HEK293 (cell line): ENCODE data around the gene GJD4.
A peak's percentile ranks its signal among the peaks of the same experiment; 100 is the strongest.

Experiments
- GFI1B ChIP-seq: fragments of 450-650 bp; formaldehyde crosslinking; IDR thresholded peaks from 2 replicates; pipeline ENCODE4 v1.5.1; 2016; ENCODE audit warnings: missing biosample characterization, missing genetic modification characterization
- KLF7 ChIP-seq: fragments of 450-650 bp; formaldehyde crosslinking; IDR thresholded peaks from 2 replicates; pipeline ENCODE4 v1.5.1; 2016; ENCODE audit warnings: missing biosample characterization, missing genetic modification characterization, borderline replicate concordance
- MZF1 ChIP-seq: fragments of 450-650 bp; formaldehyde crosslinking; IDR thresholded peaks from 2 replicates; pipeline ENCODE4 v1.5.1; 2017; ENCODE audit warnings: missing biosample characterization, missing genetic modification characterization, borderline replicate concordance
- PRDM1 ChIP-seq: fragments of 450-650 bp; formaldehyde crosslinking; IDR thresholded peaks from 2 replicates; pipeline ENCODE4; 2016; ENCODE audit warnings: missing biosample characterization, missing genetic modification characterization
- RBAK ChIP-seq: fragments of 450-650 bp; formaldehyde crosslinking; IDR thresholded peaks from 2 replicates; pipeline ENCODE4 v1.5.1; 2016; ENCODE audit warnings: missing biosample characterization, missing genetic modification characterization
- SP3 ChIP-seq: fragments of 450-650 bp; formaldehyde crosslinking; IDR thresholded peaks from 2 replicates; pipeline ENCODE4 v1.5.1; 2016; ENCODE audit warnings: missing biosample characterization, missing genetic modification characterization
- ZBTB1 ChIP-seq: fragments of 450-650 bp; formaldehyde crosslinking; IDR thresholded peaks from 2 replicates; pipeline ENCODE4 v1.5.1; 2016; ENCODE audit warnings: missing biosample characterization, missing genetic modification characterization
- ZBTB10 ChIP-seq: fragments of 450-650 bp; formaldehyde crosslinking; IDR thresholded peaks from 2 replicates; pipeline ENCODE4 v1.5.1; 2016; ENCODE audit warnings: missing biosample characterization, missing genetic modification characterization
- ZBTB49 ChIP-seq: fragments of 450-650 bp; formaldehyde crosslinking; IDR thresholded peaks from 2 replicates; pipeline ENCODE4 v1.5.1; 2016; ENCODE audit warnings: missing biosample characterization, missing genetic modification characterization, low read depth
- ZBTB7A ChIP-seq: fragments of 450-650 bp; formaldehyde crosslinking; IDR thresholded peaks from 2 replicates; pipeline ENCODE4 v1.5.1; 2016; ENCODE audit warnings: low read depth, missing biosample characterization, missing genetic modification characterization
- ZBTB8A ChIP-seq: fragments of 450-650 bp; formaldehyde crosslinking; IDR thresholded peaks from 2 replicates; pipeline ENCODE4 v1.5.1; 2016; ENCODE audit warnings: missing biosample characterization, missing genetic modification characterization
- ZFHX2 ChIP-seq: fragments of 450-650 bp; formaldehyde crosslinking; conservative IDR thresholded peaks from 2 replicates; pipeline ENCODE4 v1.5.1; 2016; ENCODE audit warnings: missing biosample characterization, missing genetic modification characterization
- ZNF138 ChIP-seq: fragments of 450-650 bp; formaldehyde crosslinking; IDR thresholded peaks from 2 replicates; pipeline ENCODE4 v1.5.1; 2016; ENCODE audit warnings: missing biosample characterization, missing genetic modification characterization, borderline replicate concordance
- ZNF148 ChIP-seq: fragments of 450-650 bp; formaldehyde crosslinking; IDR thresholded peaks from 2 replicates; pipeline ENCODE4 v1.5.0; 2017; ENCODE audit warnings: missing biosample characterization, missing genetic modification characterization, borderline replicate concordance
- ZNF175 ChIP-seq: fragments of 450-650 bp; formaldehyde crosslinking; IDR thresholded peaks from 2 replicates; pipeline ENCODE4 v1.5.1; 2016; ENCODE audit warnings: missing biosample characterization, missing genetic modification characterization
- ZNF184 ChIP-seq: fragments of 450-650 bp; IDR thresholded peaks from 2 replicates; pipeline ENCODE4 v1.5.1; 2018; ENCODE audit warnings: missing biosample characterization, mild to moderate bottlenecking, missing genetic modification characterization
- ZNF221 ChIP-seq: fragments of 450-650 bp; formaldehyde crosslinking; IDR thresholded peaks from 2 replicates; pipeline ENCODE4 v1.5.1; 2017; ENCODE audit warnings: missing biosample characterization, missing genetic modification characterization, borderline replicate concordance
- ZNF280C ChIP-seq: fragments of 450-650 bp; formaldehyde crosslinking; IDR thresholded peaks from 2 replicates; pipeline ENCODE4 v1.5.1; 2016; ENCODE audit warnings: missing biosample characterization, missing genetic modification characterization
- ZNF341 ChIP-seq: fragments of 450-650 bp; formaldehyde crosslinking; IDR thresholded peaks from 2 replicates; pipeline ENCODE4; 2016; ENCODE audit warnings: low read depth, missing biosample characterization, missing genetic modification characterization
- ZNF366 ChIP-seq: fragments of 450-650 bp; formaldehyde crosslinking; conservative IDR thresholded peaks from 2 replicates; pipeline ENCODE4 v1.5.1; 2016; ENCODE audit warnings: missing biosample characterization, missing genetic modification characterization
- ZNF391 ChIP-seq: fragments of 450-650 bp; formaldehyde crosslinking; IDR thresholded peaks from 2 replicates; pipeline ENCODE4 v1.5.1; 2016; ENCODE audit warnings: low read depth, missing biosample characterization, missing genetic modification characterization, borderline replicate concordance
- ZNF449 ChIP-seq: fragments of 450-650 bp; formaldehyde crosslinking; IDR thresholded peaks from 2 replicates; pipeline ENCODE4 v1.5.1; 2017; ENCODE audit warnings: missing biosample characterization, mild to moderate bottlenecking, missing genetic modification characterization, moderate library complexity
- ZNF501 ChIP-seq: fragments of 450-650 bp; formaldehyde crosslinking; IDR thresholded peaks from 2 replicates; pipeline ENCODE4 v1.5.1; 2016; ENCODE audit warnings: missing biosample characterization, missing genetic modification characterization
- ZNF561 ChIP-seq: fragments of 450-650 bp; IDR thresholded peaks from 2 replicates; pipeline ENCODE4 v1.5.1; 2018; ENCODE audit warnings: missing biosample characterization, missing genetic modification characterization, borderline replicate concordance
- ZNF580 ChIP-seq: fragments of 450-650 bp; formaldehyde crosslinking; IDR thresholded peaks from 2 replicates; pipeline ENCODE4 v1.5.1; 2016; ENCODE audit warnings: missing biosample characterization, missing genetic modification characterization
- ZNF624 ChIP-seq: fragments of 450-650 bp; formaldehyde crosslinking; IDR thresholded peaks from 2 replicates; pipeline ENCODE4 v1.5.1; 2017; ENCODE audit warnings: missing biosample characterization, missing genetic modification characterization
- ZNF654 ChIP-seq: fragments of 450-650 bp; formaldehyde crosslinking; IDR thresholded peaks from 2 replicates; pipeline ENCODE4 v1.5.1; 2016; ENCODE audit warnings: low read depth, missing biosample characterization, missing genetic modification characterization
- ZNF660 ChIP-seq: fragments of 450-650 bp; IDR thresholded peaks from 2 replicates; pipeline ENCODE4 v1.5.1; 2018; ENCODE audit warnings: missing biosample characterization, mild to moderate bottlenecking, missing genetic modification characterization
- ZNF785 ChIP-seq: fragments of 450-650 bp; formaldehyde crosslinking; IDR thresholded peaks from 2 replicates; pipeline ENCODE4 v1.5.1; 2016; ENCODE audit warnings: missing biosample characterization, missing genetic modification characterization
- ZSCAN30 ChIP-seq: fragments of 450-650 bp; IDR thresholded peaks from 2 replicates; pipeline ENCODE4 v1.5.1; 2018; ENCODE audit warnings: missing biosample characterization, mild to moderate bottlenecking, missing genetic modification characterization, moderate library complexity

The GJD4 gene

GRCh38 chr10:35635576-35635975 is 30.4 kb downstream of the GJD4 start (continued):
- TF ChIP-seq GFI1B (tag by site-specific recombination) (peak; percentile 97), ZNF580 (peak; percentile 53; the same call in 1 of the 2 replicates), ZBTB1 (tag by site-specific recombination) (no peak), ZNF138 (no peak), ZNF175 (tag by site-specific recombination) (no peak), MZF1 (no peak), ZBTB49 (tag by site-specific recombination) (no peak), ZNF184 (no peak), ZNF561 (0 out of 2 replicates have a peak, but pooled peaks have one; percentile 38), ZBTB8A (tag by site-specific recombination) (no peak), ZNF449 (tag by site-specific recombination) (no peak), ZNF501 (tag by site-specific recombination) (no peak; the same call in 1 of the 2 replicates), ZSCAN30 (peak; percentile 85), ZNF221 (tag by site-specific recombination) (no peak), ZNF366 (tag by site-specific recombination) (peak; percentile 33; the same call in 1 of the 2 replicates), ZNF391 (tag by site-specific recombination) (no peak), ZNF660 (tag by site-specific recombination) (peak; percentile 82; the same call in 1 of the 2 replicates), RBAK (tag by site-specific recombination) (no peak), ZNF280C (tag by site-specific recombination) (no peak), ZNF624 (tag by site-specific recombination) (no peak), ZNF654 (tag by site-specific recombination) (peak; percentile 99), ZNF148 (tag by site-specific recombination) (no peak), KLF7 (tag by site-specific recombination) (no peak), ZNF341 (tag by site-specific recombination) (no peak), ZBTB10 (tag by site-specific recombination) (no peak), ZBTB7A (tag by site-specific recombination) (no peak), ZFHX2 (tag by site-specific recombination) (no peak), SP3 (tag by site-specific recombination) (no peak), PRDM1 (tag by site-specific recombination) (peak; percentile 98), ZNF785 (tag by site-specific recombination) (no peak)
